GM21717 (cell line): ENCODE results near the gene CCDC126.
"Not testable (repeated sequence)": the region's sequence is repeated elsewhere in the genome, so short reads cannot be mapped to it uniquely, and the experiment has no call there.

Source experiments
- ATAC-seq: cut with Tn5 transposase; IDR thresholded peaks from one replicate; pipeline ENCODE4 v1.9.1; 2021; ENCODE audit warnings: mild to moderate bottlenecking, moderate library complexity; ENCODE audit not compliant: unreplicated experiment

The CCDC126 gene

GRCh38 chr7:23597094-23598091, at the start of gene CCDC126:
CCDC126 (plus strand) TSS chr7:23597382; CDS start chr7:23611316, 13,934 bp downstream.
- peak; percentile 78 for ATAC-seq

GRCh38 chr7:23547662-23548061, 49.5 kb upstream of the CCDC126 start:
- ATAC-seq, result no peak

GRCh38 chr7:23558303-23558702, 38.9 kb upstream of the CCDC126 start:
- no peak for ATAC-seq

GRCh38 chr7:23570592-23571200, 26.5 kb upstream of the CCDC126 start:
- peak; percentile 78 for ATAC-seq

- not testable (repeated sequence) for ATAC-seq
These were observed 15.2 kb upstream of the CCDC126 start for GRCh38 chr7:23581975-23582374.

GRCh38 chr7:23585304-23585703, 11.9 kb upstream of the CCDC126 start:
- not testable (repeated sequence) for ATAC-seq

- no peak for ATAC-seq
These were observed 11.0 kb upstream of the CCDC126 start for GRCh38 chr7:23586159-23586558.

GRCh38 chr7:23590529-23590928, 6.7 kb upstream of the CCDC126 start:
- no peak for ATAC-seq

- ATAC-seq, result no peak
These were observed 3.5 kb upstream of the CCDC126 start for GRCh38 chr7:23593706-23594105.

- peak; percentile 73 for ATAC-seq
These were observed 2.1 kb upstream of the CCDC126 start for GRCh38 chr7:23594879-23595604.

GRCh38 chr7:23598296-23598695, 1.1 kb downstream of the CCDC126 start:
- no peak for ATAC-seq

- no peak for ATAC-seq
These were observed 3.1 kb downstream of the CCDC126 start for GRCh38 chr7:23600236-23600635.

GRCh38 chr7:23603632-23604295, 6.6 kb downstream of the CCDC126 start:
- ATAC-seq, result no peak

- no peak for ATAC-seq
These were observed 7.1 kb downstream of the CCDC126 start for GRCh38 chr7:23604296-23604640.

- no peak for ATAC-seq
These were observed 9.9 kb downstream of the CCDC126 start for GRCh38 chr7:23607130-23607529.

GRCh38 chr7:23607866-23608265, 10.7 kb downstream of the CCDC126 start:
- no peak for ATAC-seq

GRCh38 chr7:23615331-23615730, 18.1 kb downstream of the CCDC126 start:
- ATAC-seq, result no peak

GRCh38 chr7:23616593-23616992, 19.4 kb downstream of the CCDC126 start:
- no peak for ATAC-seq

GRCh38 chr7:23617482-23617881, 20.3 kb downstream of the CCDC126 start:
- ATAC-seq, result no peak

- ATAC-seq, result no peak
These were observed 21.1 kb downstream of the CCDC126 start for GRCh38 chr7:23618241-23618640.

GRCh38 chr7:23619141-23619540, 22.0 kb downstream of the CCDC126 start:
- ATAC-seq, result no peak
